GM23338 (cell line): ENCODE results near the gene NHS. TPM values are rescaled to one million over a fixed set of nuclear protein-coding genes. Genes with fewer than 3 reads are reported as not detected.

Experiments used
- ATAC-seq: fragments of 200-7000 bp; cut with Tn5 transposase; 3 replicates; pipeline ENCODE4 v1.9.1; 2020
- DNase-seq: peaks from one replicate; pipeline ENCODE4 v3.0.0-alpha.2; 2015; ENCODE audit warnings: low spot score
- H2AFZ ChIP-seq: fragments of 200-600 bp; sonication (generic); 2 replicates; pipeline ENCODE4 v1.8.0; 2016; ENCODE audit warnings: antibody characterized with exemption, mild to moderate bottlenecking, moderate library complexity
- H3F3A ChIP-seq: fragments of 200-600 bp; sonication (generic); replicated peaks from 2 replicates; pipeline ENCODE4 v1.8.0; 2017; ENCODE audit warnings: antibody characterized with exemption, mixed run types, low read depth
- H3K27ac ChIP-seq: fragments of 200-600 bp; sonication (generic); 2 replicates; pipeline ENCODE4 v1.6.1; 2016; ENCODE audit warnings: low read depth
- H3K27me3 ChIP-seq: fragments of 200-600 bp; sonication (generic); 2 replicates; pipeline ENCODE4 v1.8.0; 2016; ENCODE audit warnings: mild to moderate bottlenecking, mixed run types, moderate library complexity; ENCODE audit not compliant: insufficient read depth
- H3K36me3 ChIP-seq: fragments of 200-600 bp; sonication (generic); 2 replicates; pipeline ENCODE4 v1.8.0; 2016; ENCODE audit warnings: mild to moderate bottlenecking; ENCODE audit not compliant: insufficient read depth
- H3K4me1 ChIP-seq: fragments of 200-600 bp; sonication (generic); 2 replicates; pipeline ENCODE4 v1.8.0; 2016; ENCODE audit warnings: mild to moderate bottlenecking, moderate library complexity; ENCODE audit not compliant: insufficient read depth
- H3K4me2 ChIP-seq: fragments of 200-600 bp; sonication (generic); 2 replicates; pipeline ENCODE4 v1.7.1; 2017; ENCODE audit warnings: mixed run types
- H3K4me3 ChIP-seq: fragments of 200-600 bp; sonication (generic); 2 replicates; pipeline ENCODE4 v1.6.1; 2016; ENCODE audit warnings: mixed run types
- H3K79me2 ChIP-seq: fragments of 200-600 bp; sonication (generic); replicated peaks from 2 replicates; pipeline ENCODE4 v1.8.0; 2017; ENCODE audit warnings: mild to moderate bottlenecking; ENCODE audit not compliant: insufficient read depth
- H3K9me2 ChIP-seq: fragments of 200-600 bp; sonication (generic); 2 replicates; pipeline ENCODE4 v1.8.0; 2017; ENCODE audit not compliant: insufficient read depth
- H4K20me1 ChIP-seq: fragments of 200-600 bp; sonication (generic); replicated peaks from 2 replicates; pipeline ENCODE4 v1.8.0; 2017; ENCODE audit warnings: mild to moderate bottlenecking; ENCODE audit not compliant: insufficient read depth
- H3K27ac Mint-ChIP-seq: 2 replicates; pipeline ENCODE4 v1.8.0; 2020; ENCODE audit warnings: inconsistent platforms, mild to moderate bottlenecking, moderate library complexity, mixed read lengths
- H3K27me3 Mint-ChIP-seq: 3 replicates; pipeline ENCODE4 v1.8.0; 2022; ENCODE audit warnings: low read depth, mild to moderate bottlenecking, moderate library complexity, mixed read lengths, inconsistent platforms; ENCODE audit not compliant: insufficient read depth, poor library complexity
- H3K36me3 Mint-ChIP-seq: 3 replicates; pipeline ENCODE4 v1.8.0; 2021; ENCODE audit warnings: low read depth, mild to moderate bottlenecking, inconsistent platforms, moderate library complexity, mixed read lengths
- H3K4me1 Mint-ChIP-seq: 3 replicates; pipeline ENCODE4 v1.8.0; 2020; ENCODE audit warnings: mild to moderate bottlenecking, inconsistent platforms, mixed read lengths
- H3K4me3 Mint-ChIP-seq: 3 replicates; pipeline ENCODE4 v1.8.0; 2021; ENCODE audit warnings: moderate library complexity, mild to moderate bottlenecking, inconsistent platforms, mixed read lengths
- H3K9me3 Mint-ChIP-seq: 3 replicates; pipeline ENCODE4 v1.8.0; 2020; ENCODE audit warnings: moderate library complexity, mild to moderate bottlenecking, inconsistent platforms, mixed read lengths
- EZH2phosphoT487 ChIP-seq: fragments of 200-600 bp; sonication (generic); IDR thresholded peaks from one replicate; pipeline ENCODE4 v1.8.1; 2018; ENCODE audit warnings: antibody characterized with exemption; ENCODE audit not compliant: unreplicated experiment
- JUNB ChIP-seq: IDR thresholded peaks from one replicate; pipeline ENCODE4 v1.6.1; 2016; ENCODE audit warnings: antibody characterized with exemption; ENCODE audit not compliant: unreplicated experiment
- NANOG ChIP-seq: IDR thresholded peaks from 2 replicates; pipeline ENCODE4 v1.6.1; 2016; ENCODE audit warnings: antibody characterized with exemption, borderline replicate concordance
- POLR2AphosphoS5 ChIP-seq: IDR thresholded peaks from 2 replicates; pipeline ENCODE4 v1.6.1; 2016; ENCODE audit warnings: antibody characterized with exemption, low read depth
- ZNF114 ChIP-seq: fragments of 250-450 bp; sonication (Bioruptor Pico); IDR thresholded peaks from 2 replicates; pipeline ENCODE4 v1.5.0; 2020; ENCODE audit warnings: mild to moderate bottlenecking, moderate library complexity
- ZNF331 ChIP-seq: fragments of 250-450 bp; sonication (Bioruptor Pico); IDR thresholded peaks from 2 replicates; pipeline ENCODE4 v1.5.0; 2020; ENCODE audit warnings: low read depth, mild to moderate bottlenecking, moderate library complexity
- polyA plus RNA-seq: library from polyadenylated mRNA; unstranded; fragments of >200 nt; fragmentation: Nextera tagmentation; extraction: Ambion mirVana; gene quantifications from 2 replicates; pipeline ENCODE4 v1.2.1, GENCODE V29; 2016
- total RNA-seq: library from RNA; depleted of rRNA; stranded (reverse); fragments of >200 nt; shearing (Covaris generic); gene quantifications from 2 replicates; pipeline ENCODE4 v1.2.3, GENCODE V29; 2014
- TF ChIP-seq, protein P1 (sequence below): IDR thresholded peaks from one replicate; pipeline ENCODE4 v1.6.1; 2018; ENCODE audit warnings: antibody characterized with exemption; ENCODE audit not compliant: unreplicated experiment
- TF ChIP-seq, protein P2 (sequence below): IDR thresholded peaks from 2 replicates; pipeline ENCODE4 v1.6.1; 2016; ENCODE audit warnings: antibody characterized with exemption
- TF ChIP-seq, protein P3 (sequence below), 2 experiments: fragments of 200-600 bp in 1 of 2; sonication (generic) in 1 of 2; conservative IDR thresholded peaks; 2 replicates each; pipeline versions ENCODE4 v1.5.1 to v1.6.1; 2016 to 2017; ENCODE audit warnings: antibody characterized with exemption in 2 of 2, low read depth in 2 of 2, mild to moderate bottlenecking in 2 of 2, moderate library complexity in 1 of 2

NHS gene
- total and polyA plus RNA-seq, 2 experiments from 2014 or later, result 1.8 to 8.2 TPM

DNA sequence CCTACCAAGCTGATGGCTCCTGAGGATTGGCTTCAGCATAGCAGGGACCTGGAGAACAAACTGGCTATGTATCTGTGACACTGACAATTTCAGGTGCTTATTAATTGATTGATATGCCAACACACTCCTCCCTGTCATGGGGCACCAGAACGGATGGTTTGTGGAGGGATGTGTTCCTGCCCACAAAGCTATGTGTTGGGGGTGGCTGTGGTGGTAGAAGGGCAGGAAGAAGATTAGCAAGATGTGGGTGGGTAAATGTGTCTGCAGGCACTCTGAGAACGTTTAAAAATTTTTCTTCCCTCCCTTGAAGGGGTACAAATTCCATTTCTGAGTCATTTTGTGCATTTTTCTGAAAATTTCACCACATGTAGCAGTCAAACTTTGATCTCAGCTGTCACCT, 307.3 kb downstream of the NHS start:
- Mint-ChIP-seq H3K9me3 (no peaks in the 10 kb centered on the region), H3K4me3 (no peak overlapping the region)

DNA sequence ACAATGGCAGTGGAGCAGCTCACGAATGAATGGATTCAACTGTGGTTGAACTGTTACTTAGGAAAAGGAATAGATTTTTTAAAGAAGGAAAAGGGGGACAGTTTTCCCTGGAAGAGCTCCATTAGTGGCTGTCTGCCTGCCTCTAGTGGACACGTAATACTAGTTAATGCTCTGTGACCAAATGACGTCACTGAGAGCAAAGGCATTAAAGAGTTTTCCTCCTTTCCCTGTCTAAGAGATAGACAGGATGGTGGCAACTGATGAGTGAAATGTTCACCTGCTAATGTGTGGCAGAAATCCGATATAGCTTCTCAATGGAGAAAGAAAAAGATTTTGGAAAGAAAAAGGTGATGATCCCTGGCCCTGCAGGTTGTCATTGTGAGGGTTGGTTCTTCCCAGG, 310.0 kb downstream of the NHS start:
- Histone ChIP-seq H3K27ac (no peak overlapping the region), H3K4me2 (no peak overlapping the region), H3K36me3 (no peaks in the 10 kb centered on the region), H3K4me3 (no peak overlapping the region), H3F3A (no peaks in the 10 kb centered on the region), H3K9me2 (no peaks in the 10 kb centered on the region), H4K20me1 (no peaks in the 10 kb centered on the region), H3K4me1 (0 out of 2 replicates have a peak, but pooled peaks cover under 1% of the 10 kb centered on the region), H2AFZ (no peak overlapping the region), H3K27me3 (no peaks in the 10 kb centered on the region), H3K79me2 (no peaks in the 10 kb centered on the region)
- H3K27me3 Mint-ChIP-seq, result no peaks in the 10 kb centered on the region
- ATAC-seq (no peak), DNase-seq (no peak)
- no peak overlapping the region for H3K4me3 Mint-ChIP-seq
- H3K4me1 Mint-ChIP-seq, result peaks cover 7% of the 10 kb centered on the region
- no peaks in the 10 kb centered on the region for H3K36me3 Mint-ChIP-seq
- no peaks in the 10 kb centered on the region for H3K9me3 Mint-ChIP-seq
- H3K27ac Mint-ChIP-seq, result no peak overlapping the region
- TF ChIP-seq, protein P1, sequence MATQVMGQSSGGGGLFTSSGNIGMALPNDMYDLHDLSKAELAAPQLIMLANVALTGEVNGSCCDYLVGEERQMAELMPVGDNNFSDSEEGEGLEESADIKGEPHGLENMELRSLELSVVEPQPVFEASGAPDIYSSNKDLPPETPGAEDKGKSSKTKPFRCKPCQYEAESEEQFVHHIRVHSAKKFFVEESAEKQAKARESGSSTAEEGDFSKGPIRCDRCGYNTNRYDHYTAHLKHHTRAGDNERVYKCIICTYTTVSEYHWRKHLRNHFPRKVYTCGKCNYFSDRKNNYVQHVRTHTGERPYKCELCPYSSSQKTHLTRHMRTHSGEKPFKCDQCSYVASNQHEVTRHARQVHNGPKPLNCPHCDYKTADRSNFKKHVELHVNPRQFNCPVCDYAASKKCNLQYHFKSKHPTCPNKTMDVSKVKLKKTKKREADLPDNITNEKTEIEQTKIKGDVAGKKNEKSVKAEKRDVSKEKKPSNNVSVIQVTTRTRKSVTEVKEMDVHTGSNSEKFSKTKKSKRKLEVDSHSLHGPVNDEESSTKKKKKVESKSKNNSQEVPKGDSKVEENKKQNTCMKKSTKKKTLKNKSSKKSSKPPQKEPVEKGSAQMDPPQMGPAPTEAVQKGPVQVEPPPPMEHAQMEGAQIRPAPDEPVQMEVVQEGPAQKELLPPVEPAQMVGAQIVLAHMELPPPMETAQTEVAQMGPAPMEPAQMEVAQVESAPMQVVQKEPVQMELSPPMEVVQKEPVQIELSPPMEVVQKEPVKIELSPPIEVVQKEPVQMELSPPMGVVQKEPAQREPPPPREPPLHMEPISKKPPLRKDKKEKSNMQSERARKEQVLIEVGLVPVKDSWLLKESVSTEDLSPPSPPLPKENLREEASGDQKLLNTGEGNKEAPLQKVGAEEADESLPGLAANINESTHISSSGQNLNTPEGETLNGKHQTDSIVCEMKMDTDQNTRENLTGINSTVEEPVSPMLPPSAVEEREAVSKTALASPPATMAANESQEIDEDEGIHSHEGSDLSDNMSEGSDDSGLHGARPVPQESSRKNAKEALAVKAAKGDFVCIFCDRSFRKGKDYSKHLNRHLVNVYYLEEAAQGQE, result no peak
- TF ChIP-seq NANOG, result no peak
- no peak for TF ChIP-seq ZNF331 (CRISPR knock-in tag)
- TF ChIP-seq, protein P2, sequence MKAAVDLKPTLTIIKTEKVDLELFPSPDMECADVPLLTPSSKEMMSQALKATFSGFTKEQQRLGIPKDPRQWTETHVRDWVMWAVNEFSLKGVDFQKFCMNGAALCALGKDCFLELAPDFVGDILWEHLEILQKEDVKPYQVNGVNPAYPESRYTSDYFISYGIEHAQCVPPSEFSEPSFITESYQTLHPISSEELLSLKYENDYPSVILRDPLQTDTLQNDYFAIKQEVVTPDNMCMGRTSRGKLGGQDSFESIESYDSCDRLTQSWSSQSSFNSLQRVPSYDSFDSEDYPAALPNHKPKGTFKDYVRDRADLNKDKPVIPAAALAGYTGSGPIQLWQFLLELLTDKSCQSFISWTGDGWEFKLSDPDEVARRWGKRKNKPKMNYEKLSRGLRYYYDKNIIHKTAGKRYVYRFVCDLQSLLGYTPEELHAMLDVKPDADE, result no peak
- no peak for TF ChIP-seq ZNF114 (CRISPR knock-in tag)
- TF ChIP-seq EZH2phosphoT487, result no peak
- no peak for TF ChIP-seq JUNB
- TF ChIP-seq POLR2AphosphoS5, result no peak

More for the DNA sequence above, 307.3 kb downstream of the NHS start:
- Mint-ChIP-seq H3K27me3 (peaks cover 2% of the 10 kb centered on the region), H3K36me3 (no peaks in the 10 kb centered on the region), H3K27ac (no peak overlapping the region), H3K4me1 (peaks cover 9% of the 10 kb centered on the region)
- no peaks in the 10 kb centered on the region for H3K27me3 ChIP-seq
- H2AFZ ChIP-seq, result no peak overlapping the region
- TF ChIP-seq ZNF331 (CRISPR knock-in tag), result no peak
- TF ChIP-seq, protein P3, sequence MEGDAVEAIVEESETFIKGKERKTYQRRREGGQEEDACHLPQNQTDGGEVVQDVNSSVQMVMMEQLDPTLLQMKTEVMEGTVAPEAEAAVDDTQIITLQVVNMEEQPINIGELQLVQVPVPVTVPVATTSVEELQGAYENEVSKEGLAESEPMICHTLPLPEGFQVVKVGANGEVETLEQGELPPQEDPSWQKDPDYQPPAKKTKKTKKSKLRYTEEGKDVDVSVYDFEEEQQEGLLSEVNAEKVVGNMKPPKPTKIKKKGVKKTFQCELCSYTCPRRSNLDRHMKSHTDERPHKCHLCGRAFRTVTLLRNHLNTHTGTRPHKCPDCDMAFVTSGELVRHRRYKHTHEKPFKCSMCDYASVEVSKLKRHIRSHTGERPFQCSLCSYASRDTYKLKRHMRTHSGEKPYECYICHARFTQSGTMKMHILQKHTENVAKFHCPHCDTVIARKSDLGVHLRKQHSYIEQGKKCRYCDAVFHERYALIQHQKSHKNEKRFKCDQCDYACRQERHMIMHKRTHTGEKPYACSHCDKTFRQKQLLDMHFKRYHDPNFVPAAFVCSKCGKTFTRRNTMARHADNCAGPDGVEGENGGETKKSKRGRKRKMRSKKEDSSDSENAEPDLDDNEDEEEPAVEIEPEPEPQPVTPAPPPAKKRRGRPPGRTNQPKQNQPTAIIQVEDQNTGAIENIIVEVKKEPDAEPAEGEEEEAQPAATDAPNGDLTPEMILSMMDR (conservative IDR thresholded peaks at IDR 0.05; ENCODE audit: low read depth in 2 of 2), result no peak
- TF ChIP-seq, protein P1, result no peak
- H4K20me1 ChIP-seq, result no peaks in the 10 kb centered on the region
- H3K4me2 ChIP-seq, result no peak overlapping the region
- no peak for DNase-seq
- H3K27ac ChIP-seq, result no peak overlapping the region
- H3K4me1 ChIP-seq, result 0 out of 2 replicates have a peak, but pooled peaks cover 3% of the 10 kb centered on the region
- ATAC-seq, result no peak
- H3K9me2 ChIP-seq, result no peaks in the 10 kb centered on the region
- H3K36me3 ChIP-seq, result no peaks in the 10 kb centered on the region
- H3K4me3 ChIP-seq, result no peak overlapping the region
- no peaks in the 10 kb centered on the region for H3F3A ChIP-seq
- H3K79me2 ChIP-seq, result no peaks in the 10 kb centered on the region
